ENCODE measurements around the gene APAF1. TPM values are rescaled to one million over a fixed set of nuclear protein-coding genes. Genes with fewer than 3 reads are reported as not detected.
A peak's percentile ranks its signal among the peaks of the same experiment; 100 is the strongest.

The APAF1 gene
- total RNA-seq, 1 experiment from 2014 or later: 19.3 TPM

DNA sequence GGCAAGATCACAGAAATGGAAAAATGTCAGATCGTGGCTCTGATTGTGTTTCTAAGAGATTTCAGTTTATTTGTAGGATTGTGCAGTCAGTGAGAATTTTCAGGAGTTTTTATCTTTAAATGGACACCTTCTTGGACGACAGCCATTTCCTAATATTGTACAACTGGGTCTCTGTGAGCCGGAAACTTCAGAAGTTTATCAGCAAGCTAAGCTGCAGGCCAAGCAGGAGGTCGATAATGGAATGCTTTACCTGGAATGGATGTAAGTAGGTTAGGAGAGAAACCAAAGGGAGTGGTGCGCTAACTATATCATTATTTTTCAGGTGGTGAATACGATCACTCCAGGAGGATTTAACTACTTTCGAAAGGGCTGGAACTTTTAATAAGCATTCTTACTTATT is 26.4 kb downstream of the APAF1 start (continued):
- no peak for TF ChIP-seq ZNF138 (CRISPR knock-in tag; conservative IDR thresholded peaks at IDR 0.05)
- TF ChIP-seq, protein P1, sequence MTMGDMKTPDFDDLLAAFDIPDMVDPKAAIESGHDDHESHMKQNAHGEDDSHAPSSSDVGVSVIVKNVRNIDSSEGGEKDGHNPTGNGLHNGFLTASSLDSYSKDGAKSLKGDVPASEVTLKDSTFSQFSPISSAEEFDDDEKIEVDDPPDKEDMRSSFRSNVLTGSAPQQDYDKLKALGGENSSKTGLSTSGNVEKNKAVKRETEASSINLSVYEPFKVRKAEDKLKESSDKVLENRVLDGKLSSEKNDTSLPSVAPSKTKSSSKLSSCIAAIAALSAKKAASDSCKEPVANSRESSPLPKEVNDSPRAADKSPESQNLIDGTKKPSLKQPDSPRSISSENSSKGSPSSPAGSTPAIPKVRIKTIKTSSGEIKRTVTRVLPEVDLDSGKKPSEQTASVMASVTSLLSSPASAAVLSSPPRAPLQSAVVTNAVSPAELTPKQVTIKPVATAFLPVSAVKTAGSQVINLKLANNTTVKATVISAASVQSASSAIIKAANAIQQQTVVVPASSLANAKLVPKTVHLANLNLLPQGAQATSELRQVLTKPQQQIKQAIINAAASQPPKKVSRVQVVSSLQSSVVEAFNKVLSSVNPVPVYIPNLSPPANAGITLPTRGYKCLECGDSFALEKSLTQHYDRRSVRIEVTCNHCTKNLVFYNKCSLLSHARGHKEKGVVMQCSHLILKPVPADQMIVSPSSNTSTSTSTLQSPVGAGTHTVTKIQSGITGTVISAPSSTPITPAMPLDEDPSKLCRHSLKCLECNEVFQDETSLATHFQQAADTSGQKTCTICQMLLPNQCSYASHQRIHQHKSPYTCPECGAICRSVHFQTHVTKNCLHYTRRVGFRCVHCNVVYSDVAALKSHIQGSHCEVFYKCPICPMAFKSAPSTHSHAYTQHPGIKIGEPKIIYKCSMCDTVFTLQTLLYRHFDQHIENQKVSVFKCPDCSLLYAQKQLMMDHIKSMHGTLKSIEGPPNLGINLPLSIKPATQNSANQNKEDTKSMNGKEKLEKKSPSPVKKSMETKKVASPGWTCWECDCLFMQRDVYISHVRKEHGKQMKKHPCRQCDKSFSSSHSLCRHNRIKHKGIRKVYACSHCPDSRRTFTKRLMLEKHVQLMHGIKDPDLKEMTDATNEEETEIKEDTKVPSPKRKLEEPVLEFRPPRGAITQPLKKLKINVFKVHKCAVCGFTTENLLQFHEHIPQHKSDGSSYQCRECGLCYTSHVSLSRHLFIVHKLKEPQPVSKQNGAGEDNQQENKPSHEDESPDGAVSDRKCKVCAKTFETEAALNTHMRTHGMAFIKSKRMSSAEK (CRISPR knock-in tag; IDR thresholded peaks at IDR 0.05; ENCODE audit: borderline replicate concordance): no peak

DNA sequence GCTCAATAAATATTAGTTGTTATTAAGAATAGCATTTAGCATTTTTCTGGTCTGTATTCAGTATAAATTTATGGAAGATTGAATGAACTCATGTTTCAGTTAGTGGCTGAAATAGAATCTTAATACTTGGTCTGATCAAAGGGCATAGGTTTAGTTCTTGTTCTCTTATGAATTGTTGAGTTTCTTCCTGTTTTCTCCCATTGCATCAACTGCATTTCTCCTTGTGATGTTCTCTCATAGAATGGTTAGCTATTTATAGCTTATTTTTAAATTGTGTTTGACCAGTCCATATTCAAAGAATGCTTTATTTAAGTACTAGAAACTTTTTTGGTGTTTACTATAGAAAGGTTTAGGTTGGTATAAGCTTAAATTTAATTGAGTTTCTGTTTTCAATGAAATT is 29.8 kb downstream of the APAF1 start:
- POLR2A ChIA-PET: no interaction called here
- no peak for TF ChIP-seq SOX15 (CRISPR knock-in tag; IDR thresholded peaks at IDR 0.05)
- TF ChIP-seq, protein P2, sequence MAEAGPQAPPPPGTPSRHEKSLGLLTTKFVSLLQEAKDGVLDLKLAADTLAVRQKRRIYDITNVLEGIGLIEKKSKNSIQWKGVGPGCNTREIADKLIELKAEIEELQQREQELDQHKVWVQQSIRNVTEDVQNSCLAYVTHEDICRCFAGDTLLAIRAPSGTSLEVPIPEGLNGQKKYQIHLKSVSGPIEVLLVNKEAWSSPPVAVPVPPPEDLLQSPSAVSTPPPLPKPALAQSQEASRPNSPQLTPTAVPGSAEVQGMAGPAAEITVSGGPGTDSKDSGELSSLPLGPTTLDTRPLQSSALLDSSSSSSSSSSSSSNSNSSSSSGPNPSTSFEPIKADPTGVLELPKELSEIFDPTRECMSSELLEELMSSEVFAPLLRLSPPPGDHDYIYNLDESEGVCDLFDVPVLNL (CRISPR knock-in tag; IDR thresholded peaks at IDR 0.05; ENCODE audit: borderline replicate concordance, low read depth): no peak
- TF ChIP-seq, protein P3, sequence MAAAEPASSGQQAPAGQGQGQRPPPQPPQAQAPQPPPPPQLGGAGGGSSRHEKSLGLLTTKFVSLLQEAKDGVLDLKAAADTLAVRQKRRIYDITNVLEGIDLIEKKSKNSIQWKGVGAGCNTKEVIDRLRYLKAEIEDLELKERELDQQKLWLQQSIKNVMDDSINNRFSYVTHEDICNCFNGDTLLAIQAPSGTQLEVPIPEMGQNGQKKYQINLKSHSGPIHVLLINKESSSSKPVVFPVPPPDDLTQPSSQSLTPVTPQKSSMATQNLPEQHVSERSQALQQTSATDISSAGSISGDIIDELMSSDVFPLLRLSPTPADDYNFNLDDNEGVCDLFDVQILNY (CRISPR knock-in tag; IDR thresholded peaks at IDR 0.05): no peak
- TF ChIP-seq MXD4 (CRISPR knock-in tag; IDR thresholded peaks at IDR 0.05; ENCODE audit: borderline replicate concordance): no peak
- TF ChIP-seq, protein P4, sequence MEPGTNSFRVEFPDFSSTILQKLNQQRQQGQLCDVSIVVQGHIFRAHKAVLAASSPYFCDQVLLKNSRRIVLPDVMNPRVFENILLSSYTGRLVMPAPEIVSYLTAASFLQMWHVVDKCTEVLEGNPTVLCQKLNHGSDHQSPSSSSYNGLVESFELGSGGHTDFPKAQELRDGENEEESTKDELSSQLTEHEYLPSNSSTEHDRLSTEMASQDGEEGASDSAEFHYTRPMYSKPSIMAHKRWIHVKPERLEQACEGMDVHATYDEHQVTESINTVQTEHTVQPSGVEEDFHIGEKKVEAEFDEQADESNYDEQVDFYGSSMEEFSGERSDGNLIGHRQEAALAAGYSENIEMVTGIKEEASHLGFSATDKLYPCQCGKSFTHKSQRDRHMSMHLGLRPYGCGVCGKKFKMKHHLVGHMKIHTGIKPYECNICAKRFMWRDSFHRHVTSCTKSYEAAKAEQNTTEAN (CRISPR knock-in tag; IDR thresholded peaks at IDR 0.05): no peak
- TF ChIP-seq, protein P5, sequence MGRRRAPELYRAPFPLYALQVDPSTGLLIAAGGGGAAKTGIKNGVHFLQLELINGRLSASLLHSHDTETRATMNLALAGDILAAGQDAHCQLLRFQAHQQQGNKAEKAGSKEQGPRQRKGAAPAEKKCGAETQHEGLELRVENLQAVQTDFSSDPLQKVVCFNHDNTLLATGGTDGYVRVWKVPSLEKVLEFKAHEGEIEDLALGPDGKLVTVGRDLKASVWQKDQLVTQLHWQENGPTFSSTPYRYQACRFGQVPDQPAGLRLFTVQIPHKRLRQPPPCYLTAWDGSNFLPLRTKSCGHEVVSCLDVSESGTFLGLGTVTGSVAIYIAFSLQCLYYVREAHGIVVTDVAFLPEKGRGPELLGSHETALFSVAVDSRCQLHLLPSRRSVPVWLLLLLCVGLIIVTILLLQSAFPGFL (CRISPR knock-in tag; IDR thresholded peaks at IDR 0.05; ENCODE audit: borderline replicate concordance): no peak
- TF ChIP-seq CBFB (CRISPR knock-in tag; IDR thresholded peaks at IDR 0.05; ENCODE audit: low read depth): no peak
- no peak for TF ChIP-seq SP1 (CRISPR knock-in tag; conservative IDR thresholded peaks at IDR 0.05)
- TF ChIP-seq ESRRA (CRISPR knock-in tag; IDR thresholded peaks at IDR 0.05; ENCODE audit: borderline replicate concordance): no peak
- no peak for TF ChIP-seq OVOL2 (CRISPR knock-in tag; IDR thresholded peaks at IDR 0.05; ENCODE audit: borderline replicate concordance)
- no peak for TF ChIP-seq CREB1 (CRISPR knock-in tag; IDR thresholded peaks at IDR 0.05)

DNA sequence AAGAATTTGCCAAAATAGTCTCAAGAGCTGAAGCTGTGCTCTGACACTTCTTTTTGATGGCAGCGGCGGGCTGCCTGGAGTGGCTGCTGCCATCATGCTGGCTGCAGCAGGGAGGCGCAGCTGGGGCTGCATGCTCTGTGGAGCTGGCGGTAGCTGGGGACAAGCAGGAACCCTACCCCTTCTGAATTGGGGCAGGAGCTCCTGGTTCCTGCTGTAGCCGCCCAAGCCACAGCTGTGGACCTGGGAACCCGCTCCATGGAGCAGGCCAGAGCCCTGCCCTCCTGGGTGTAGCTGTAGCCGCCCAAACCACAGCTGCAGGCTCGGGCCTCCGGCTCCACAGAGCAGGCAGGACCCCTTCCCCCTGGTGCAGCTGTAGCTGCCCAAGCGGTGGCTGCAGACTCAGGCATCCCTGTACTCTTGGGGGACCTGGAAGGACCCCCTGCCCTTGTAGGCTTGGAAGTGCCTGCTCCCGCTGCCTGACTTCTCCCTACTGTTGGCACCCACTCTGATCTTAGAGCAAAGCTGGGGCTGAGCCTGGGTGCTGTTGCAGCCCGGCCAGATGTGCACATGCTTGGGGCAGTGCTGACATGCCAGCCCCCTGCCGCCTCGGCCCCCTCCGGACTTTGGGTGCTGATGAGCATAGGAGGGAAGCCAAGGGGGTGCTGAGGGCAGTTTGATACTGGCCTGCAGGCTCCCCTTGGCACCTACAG is 33.3 kb downstream of the APAF1 start:
- DNase-seq (ENCODE audit: low spot score) (peak; percentile 31), ATAC-seq (peak; percentile 82)
- POLR2A ChIA-PET: interaction anchor here (0.5 kb wide), 1 partner anchor 71 kb away, joined by 3 read pairs; no protein-coding TSS in a partner anchor
- Mint-ChIP-seq H3K4me3 (no peak overlapping the region), H3K36me3 (peaks cover 25% of the 10 kb centered on the region), H3K9me3 (no peaks in the 10 kb centered on the region), H3K27me3 (ENCODE audit: low read depth) (no peaks in the 10 kb centered on the region), H3K27ac (no peak overlapping the region), H3K4me1 (no peaks in the 10 kb centered on the region)
- CTCF ChIA-PET: interaction anchor here (0.5 to 2.2 kb wide), 6 partner anchors 8 to 322 kb away, joined by 3 to 10 read pairs (median 4); no protein-coding TSS in a partner anchor
- TF ChIP-seq CBFB (CRISPR knock-in tag; IDR thresholded peaks at IDR 0.05; ENCODE audit: low read depth) (no peak), CREB1 (CRISPR knock-in tag; IDR thresholded peaks at IDR 0.05) (no peak), FOXP1 (CRISPR knock-in tag; IDR thresholded peaks at IDR 0.05; ENCODE audit: borderline replicate concordance) (no peak), ZBTB21 (CRISPR knock-in tag; IDR thresholded peaks at IDR 0.05; ENCODE audit: borderline replicate concordance) (no peak), JAZF1 (CRISPR knock-in tag; IDR thresholded peaks at IDR 0.05) (no peak), NFYB (CRISPR knock-in tag; conservative IDR thresholded peaks at IDR 0.05; ENCODE audit: low read depth) (no peak), CREM (CRISPR knock-in tag; IDR thresholded peaks at IDR 0.05) (no peak)
- TF ChIP-seq, protein P1 (CRISPR knock-in tag; IDR thresholded peaks at IDR 0.05; ENCODE audit: borderline replicate concordance): no peak

More for the DNA sequence above, 29.8 kb downstream of the APAF1 start:
- ATAC-seq (no peak), DNase-seq (ENCODE audit: low spot score) (no peak)
- CTCF ChIA-PET: no interaction called here
- Mint-ChIP-seq H3K4me3 (no peak overlapping the region), H3K27me3 (ENCODE audit: low read depth) (no peaks in the 10 kb centered on the region), H3K36me3 (peaks cover 8% of the 10 kb centered on the region; the same call in 1 of the 2 replicates), H3K4me1 (no peaks in the 10 kb centered on the region), H3K27ac (no peak overlapping the region), H3K9me3 (no peaks in the 10 kb centered on the region)
